ENCODE measurements around the gene ERCC6L2. TPM values are rescaled to one million over a fixed set of nuclear protein-coding genes. Genes with fewer than 3 reads are reported as not detected.
A peak's percentile ranks its signal among the peaks of the same experiment; 100 is the strongest.

Gene ERCC6L2
- total and polyA plus RNA-seq, 9 of the 15 experiments (the other 6 are each of a cell fraction or from before 2014, with no cell fraction given) = 7.8 to 42.8 (median 23.6) TPM

DNA sequence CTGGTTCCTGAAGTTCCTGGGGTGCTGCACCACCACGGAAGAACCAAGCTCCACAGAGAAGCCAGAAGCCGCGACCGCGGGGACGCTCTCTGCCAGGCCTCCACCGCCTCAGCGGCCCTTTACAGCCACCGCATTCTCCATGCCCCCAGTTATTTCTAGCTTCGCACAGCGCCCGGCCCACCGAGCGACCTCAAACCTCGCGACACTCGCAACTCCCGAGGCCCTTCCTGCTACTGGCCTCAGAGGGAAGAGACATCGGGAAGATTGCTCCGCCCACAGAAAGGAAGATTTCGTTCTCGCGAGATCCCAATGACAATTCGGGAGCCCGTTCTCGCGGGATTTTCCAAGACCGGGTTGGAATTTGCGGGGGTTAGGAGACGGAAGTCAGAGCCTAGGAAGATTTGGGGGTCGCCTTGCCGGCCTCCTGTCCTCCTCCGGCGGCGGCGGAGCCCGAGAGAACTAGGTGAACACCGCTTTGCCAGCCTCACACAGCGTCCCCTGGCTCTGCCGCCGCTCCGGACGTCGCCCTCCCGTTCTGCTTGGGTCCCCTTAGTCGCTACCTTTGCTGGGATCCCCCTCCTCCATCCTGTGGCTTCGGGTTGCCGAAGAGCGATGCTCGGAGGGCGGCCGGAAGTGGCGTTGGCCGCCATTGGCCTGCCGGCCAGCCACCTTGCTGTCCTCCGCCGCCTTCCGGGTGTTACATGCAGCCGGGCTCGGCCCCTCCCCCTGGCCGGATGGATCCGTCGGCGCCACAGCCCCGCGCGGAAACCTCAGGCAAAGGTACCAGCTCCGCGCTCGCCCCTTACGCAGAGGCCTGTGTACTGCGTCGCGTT is at the start of gene ERCC6L2 (continued):
- TF ChIP-seq, protein P1, sequence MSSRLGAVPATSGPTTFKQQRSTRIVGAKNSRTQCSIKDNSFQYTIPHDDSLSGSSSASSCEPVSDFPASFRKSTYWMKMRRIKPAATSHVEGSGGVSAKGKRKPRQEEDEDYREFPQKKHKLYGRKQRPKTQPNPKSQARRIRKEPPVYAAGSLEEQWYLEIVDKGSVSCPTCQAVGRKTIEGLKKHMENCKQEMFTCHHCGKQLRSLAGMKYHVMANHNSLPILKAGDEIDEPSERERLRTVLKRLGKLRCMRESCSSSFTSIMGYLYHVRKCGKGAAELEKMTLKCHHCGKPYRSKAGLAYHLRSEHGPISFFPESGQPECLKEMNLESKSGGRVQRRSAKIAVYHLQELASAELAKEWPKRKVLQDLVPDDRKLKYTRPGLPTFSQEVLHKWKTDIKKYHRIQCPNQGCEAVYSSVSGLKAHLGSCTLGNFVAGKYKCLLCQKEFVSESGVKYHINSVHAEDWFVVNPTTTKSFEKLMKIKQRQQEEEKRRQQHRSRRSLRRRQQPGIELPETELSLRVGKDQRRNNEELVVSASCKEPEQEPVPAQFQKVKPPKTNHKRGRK (tag; IDR thresholded peaks at IDR 0.05) = no peak
- TF ChIP-seq PPARD (CRISPR knock-in tag; IDR thresholded peaks at IDR 0.05) (no peak), ZBED1 (IDR thresholded peaks at IDR 0.05) (peak; percentile 93), NCOA4 (IDR thresholded peaks at IDR 0.05; ENCODE audit: partially characterized antibody) (no peak), ZNF282 (CRISPR knock-in tag; IDR thresholded peaks at IDR 0.05) (no peak), NCOA2 (IDR thresholded peaks at IDR 0.05; ENCODE audit: partially characterized antibody in 2 of 2) (no peak), NFE2L1 (tag; IDR thresholded peaks at IDR 0.05; ENCODE audit: borderline replicate concordance, low read depth) (no peak), PURB (CRISPR knock-in tag; IDR thresholded peaks at IDR 0.05; ENCODE audit: low read depth) (no peak), MEF2D (tag; conservative IDR thresholded peaks at IDR 0.05; ENCODE audit: low read depth) (no peak), SMARCC2 (IDR thresholded peaks at IDR 0.05; ENCODE audit: low read depth) (no peak), XRCC4 (IDR thresholded peaks at IDR 0.05; ENCODE audit: extremely low read depth, insufficient read depth, insufficient read length) (no peak), YBX1 (IDR thresholded peaks at IDR 0.05) (no peak), CREB3 (tag; conservative IDR thresholded peaks at IDR 0.05; ENCODE audit: low read depth) (peak; percentile 66; the same call in 1 of the 2 replicates), FOS (IDR thresholded peaks at IDR 0.05; ENCODE audit: extremely low read depth, insufficient read length) (no peak), CTCFL (IDR thresholded peaks at IDR 0.05; ENCODE audit: borderline replicate concordance, insufficient read depth, low read depth, low read length, poor library complexity, severe bottlenecking) (no peak), PHF8 (IDR thresholded peaks at IDR 0.05; ENCODE audit: borderline replicate concordance, low read length) (peak; percentile 98), CEBPG (CRISPR knock-in tag; IDR thresholded peaks at IDR 0.05) (no peak), CEBPG (tag; conservative IDR thresholded peaks at IDR 0.05 in 1 of 2, IDR thresholded peaks at IDR 0.05 in 1 of 2) (no peak), FOXK2 (conservative IDR thresholded peaks at IDR 0.05 in 1 of 2, IDR thresholded peaks at IDR 0.05 in 1 of 2; ENCODE audit: low read depth in 2 of 2) (peak; percentile 78 to 89), ZNF175 (CRISPR knock-in tag; IDR thresholded peaks at IDR 0.05; ENCODE audit: low read depth) (no peak; the same call in 1 of the 2 replicates), ZNF140 (CRISPR knock-in tag; IDR thresholded peaks at IDR 0.05) (no peak)
- TF ChIP-seq, protein P2, sequence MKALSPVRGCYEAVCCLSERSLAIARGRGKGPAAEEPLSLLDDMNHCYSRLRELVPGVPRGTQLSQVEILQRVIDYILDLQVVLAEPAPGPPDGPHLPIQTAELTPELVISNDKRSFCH (CRISPR knock-in tag; IDR thresholded peaks at IDR 0.05) = no peak
- TF ChIP-seq, protein P2 (tag; IDR thresholded peaks at IDR 0.05) = peak; percentile 83

All from K562 (cell line).